ENCODE data around the gene VIPR1.

GRCh38 chr3:42527368-42527917, 25.0 kb downstream of the VIPR1 start:
- no peak for TF ChIP-seq YY1 (tag by site-specific recombination; IDR thresholded peaks at IDR 0.05)
- TF ChIP-seq, protein P1, sequence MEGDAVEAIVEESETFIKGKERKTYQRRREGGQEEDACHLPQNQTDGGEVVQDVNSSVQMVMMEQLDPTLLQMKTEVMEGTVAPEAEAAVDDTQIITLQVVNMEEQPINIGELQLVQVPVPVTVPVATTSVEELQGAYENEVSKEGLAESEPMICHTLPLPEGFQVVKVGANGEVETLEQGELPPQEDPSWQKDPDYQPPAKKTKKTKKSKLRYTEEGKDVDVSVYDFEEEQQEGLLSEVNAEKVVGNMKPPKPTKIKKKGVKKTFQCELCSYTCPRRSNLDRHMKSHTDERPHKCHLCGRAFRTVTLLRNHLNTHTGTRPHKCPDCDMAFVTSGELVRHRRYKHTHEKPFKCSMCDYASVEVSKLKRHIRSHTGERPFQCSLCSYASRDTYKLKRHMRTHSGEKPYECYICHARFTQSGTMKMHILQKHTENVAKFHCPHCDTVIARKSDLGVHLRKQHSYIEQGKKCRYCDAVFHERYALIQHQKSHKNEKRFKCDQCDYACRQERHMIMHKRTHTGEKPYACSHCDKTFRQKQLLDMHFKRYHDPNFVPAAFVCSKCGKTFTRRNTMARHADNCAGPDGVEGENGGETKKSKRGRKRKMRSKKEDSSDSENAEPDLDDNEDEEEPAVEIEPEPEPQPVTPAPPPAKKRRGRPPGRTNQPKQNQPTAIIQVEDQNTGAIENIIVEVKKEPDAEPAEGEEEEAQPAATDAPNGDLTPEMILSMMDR (tag by site-specific recombination; IDR thresholded peaks at IDR 0.05): no peak
- no peak for TF ChIP-seq ZNF777 (tag by site-specific recombination; IDR thresholded peaks at IDR 0.05; ENCODE audit: borderline replicate concordance)
- no peak for TF ChIP-seq ZNF146 (tag by site-specific recombination; IDR thresholded peaks at IDR 0.05)
